Stimulated activated effector memory CD8-positive, alpha-beta T cell treated with anti-CD3 and anti-CD28 coated beads, Interleukin-12 subunit alpha, Interleukin-12 subunit beta, amount 100 ng/mL, for 72 hours (primary cell): ENCODE results near the gene MMP24.
A peak's percentile ranks its signal among the peaks of the same experiment; 100 is the strongest.
"Not testable (repeated sequence)": the region's sequence is repeated elsewhere in the genome, so short reads cannot be mapped to it uniquely, and the experiment has no call there.

Source experiments
- ATAC-seq: fragments of 150-1000 bp; cut with Tn5 transposase; 2 replicates; pipeline ENCODE4 v1.10.0; 2021
- DNase-seq, 2 donors: peaks; one replicate each; pipeline ENCODE4 v3.0.0; 2021 to 2022; ENCODE audit warnings: low spot score in 2 of 2
- H3K27ac Mint-ChIP-seq: one replicate; pipeline ENCODE4 v1.8.0; 2022; ENCODE audit warnings: mild to moderate bottlenecking, mixed read lengths
- H3K36me3 Mint-ChIP-seq: one replicate; pipeline ENCODE4 v1.8.0; 2022; ENCODE audit warnings: mild to moderate bottlenecking, mixed read lengths
- H3K4me1 Mint-ChIP-seq: one replicate; pipeline ENCODE4 v1.8.0; 2022; ENCODE audit warnings: mixed read lengths
- H3K4me3 Mint-ChIP-seq: one replicate; pipeline ENCODE4 v1.8.0; 2022; ENCODE audit warnings: mild to moderate bottlenecking, mixed read lengths
- H3K9me3 Mint-ChIP-seq: one replicate; pipeline ENCODE4 v1.8.0; 2022; ENCODE audit warnings: mixed read lengths

Gene MMP24

DNA sequence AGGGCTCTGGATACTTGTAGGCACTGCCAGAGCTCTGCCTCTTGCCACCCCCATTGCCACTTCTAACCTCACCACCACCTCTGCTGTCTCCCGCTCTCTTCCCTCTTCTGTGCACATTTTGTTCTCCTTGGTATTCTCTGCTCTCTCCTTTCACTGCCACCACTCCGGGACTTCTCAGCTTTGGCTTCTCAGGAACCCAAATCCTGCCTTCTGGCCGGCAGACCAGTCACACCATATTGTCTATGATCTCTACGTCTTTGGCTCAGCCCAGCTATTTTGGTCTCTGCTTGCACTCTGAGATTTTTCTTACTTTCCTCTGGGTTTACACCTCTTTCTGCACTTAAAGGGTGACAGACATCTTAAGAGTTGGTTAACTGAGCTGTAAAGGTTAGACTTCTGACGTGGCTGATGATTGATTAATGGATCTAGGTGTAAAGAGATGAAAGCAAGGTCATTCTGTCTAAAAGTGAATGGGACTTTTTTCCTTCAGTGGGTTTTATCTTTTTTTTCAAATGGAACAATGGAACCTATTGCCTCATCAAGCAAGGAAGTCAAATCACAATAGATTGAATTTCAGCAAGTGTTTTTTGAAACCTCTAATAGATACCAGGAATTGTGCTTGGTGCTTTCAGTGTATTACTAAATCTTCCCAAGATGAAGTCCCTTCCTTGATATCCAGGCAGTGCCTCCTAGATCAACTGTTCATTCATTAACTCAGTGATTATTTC, 13.8 kb downstream of the MMP24 start:
- H3K27ac Mint-ChIP-seq, result no peak overlapping the region
- H3K4me1 Mint-ChIP-seq, result peaks cover 6% of the 10 kb centered on the region
- no peaks in the 10 kb centered on the region for H3K36me3 Mint-ChIP-seq
- DNase-seq, result no peak
- no peak overlapping the region for H3K4me3 Mint-ChIP-seq
- H3K9me3 Mint-ChIP-seq, result no peaks in the 10 kb centered on the region
- ATAC-seq, result no peak

DNA sequence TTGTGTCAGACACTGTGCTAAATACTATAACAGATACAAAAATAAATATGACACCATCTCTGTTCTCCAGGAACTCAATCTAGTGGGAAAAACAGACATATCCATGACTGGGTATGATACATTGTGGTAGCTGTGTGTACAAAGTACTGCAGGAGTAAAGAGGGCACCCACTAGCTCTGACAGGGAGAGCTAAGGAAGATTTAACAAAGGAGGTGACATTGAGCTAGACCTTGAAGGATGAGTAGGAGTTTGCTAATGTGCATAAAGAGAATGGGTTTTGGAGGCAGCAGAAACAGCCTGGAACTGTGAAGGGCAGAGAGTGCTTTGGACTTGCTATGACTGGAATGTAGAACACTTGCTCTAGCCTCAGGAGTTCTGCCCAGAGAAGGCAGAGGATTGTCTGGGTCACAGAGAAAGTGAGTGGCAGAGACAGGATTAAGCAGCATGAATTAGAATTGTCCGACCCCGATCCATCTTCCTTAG, 14.4 kb downstream of the MMP24 start:
- ATAC-seq, result no peak
- no peaks in the 10 kb centered on the region for H3K36me3 Mint-ChIP-seq
- H3K4me3 Mint-ChIP-seq, result no peak overlapping the region
- H3K9me3 Mint-ChIP-seq, result no peaks in the 10 kb centered on the region
- DNase-seq, result no peak
- peaks cover 6% of the 10 kb centered on the region for H3K4me1 Mint-ChIP-seq
- H3K27ac Mint-ChIP-seq, result no peak overlapping the region

DNA sequence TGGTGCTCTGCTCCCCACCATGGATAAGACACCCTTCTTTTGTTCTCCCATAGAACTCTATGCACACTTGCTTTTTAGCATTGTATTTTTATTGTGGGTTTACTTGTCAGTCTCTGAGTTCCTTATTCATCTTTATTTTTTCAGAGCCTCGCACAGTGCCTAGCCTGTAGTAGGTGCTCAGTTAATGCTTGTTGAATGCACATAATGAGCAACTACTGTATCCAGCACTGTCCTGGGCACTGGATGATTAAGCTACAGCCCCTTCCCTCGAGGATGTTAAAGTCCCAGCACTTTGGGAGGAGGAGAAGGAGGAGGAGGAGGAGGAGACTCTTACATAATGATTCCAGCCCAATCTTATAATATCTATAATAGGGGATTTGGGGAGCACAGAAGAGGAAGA, 16.8 kb downstream of the MMP24 start:
- no peak overlapping the region for H3K4me3 Mint-ChIP-seq
- peaks cover 13% of the 10 kb centered on the region for H3K4me1 Mint-ChIP-seq
- DNase-seq, result no peak
- H3K9me3 Mint-ChIP-seq, result no peaks in the 10 kb centered on the region
- no peaks in the 10 kb centered on the region for H3K36me3 Mint-ChIP-seq
- ATAC-seq, result no peak
- H3K27ac Mint-ChIP-seq, result no peak overlapping the region

DNA sequence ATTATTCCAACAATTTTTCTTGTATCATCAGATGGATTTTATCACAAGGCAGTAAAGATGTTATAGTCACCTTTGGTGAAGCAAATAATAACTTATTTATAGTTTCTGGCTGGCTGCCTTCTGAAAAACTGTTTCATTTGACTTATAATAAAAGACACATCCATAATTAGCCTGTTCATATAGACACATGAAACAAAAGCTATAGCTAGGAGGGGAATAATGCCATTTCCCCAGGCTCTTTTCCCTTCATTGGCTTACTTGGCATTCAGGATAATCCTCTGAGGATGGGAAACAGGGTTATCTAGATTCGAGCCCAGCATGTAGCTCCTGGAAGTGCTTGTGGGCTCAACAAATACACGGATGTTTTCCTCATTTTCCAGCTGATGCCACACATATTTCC, 17.5 kb downstream of the MMP24 start:
- Mint-ChIP-seq H3K9me3 (no peaks in the 10 kb centered on the region), H3K4me3 (no peak overlapping the region), H3K36me3 (no peaks in the 10 kb centered on the region), H3K4me1 (peaks cover 13% of the 10 kb centered on the region), H3K27ac (no peak overlapping the region)
- ATAC-seq, result no peak
- no peak for DNase-seq

DNA sequence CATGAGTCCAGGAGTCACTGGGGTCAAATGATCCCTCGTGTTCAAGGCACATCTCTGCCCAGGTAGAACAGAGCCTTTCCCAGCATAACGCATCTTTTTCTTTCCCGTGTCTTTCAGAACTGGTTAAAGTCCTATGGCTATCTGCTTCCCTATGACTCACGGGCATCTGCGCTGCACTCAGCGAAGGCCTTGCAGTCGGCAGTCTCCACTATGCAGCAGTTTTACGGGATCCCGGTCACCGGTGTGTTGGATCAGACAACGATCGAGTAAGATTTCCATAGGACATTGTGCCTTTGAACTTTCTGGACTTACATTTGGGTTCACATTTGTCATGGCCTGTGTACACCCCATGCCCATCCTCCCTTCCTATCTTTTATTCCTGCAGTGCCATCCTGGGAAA, 20.2 kb downstream of the MMP24 start:
- Mint-ChIP-seq H3K4me1 (peaks cover 24% of the 10 kb centered on the region), H3K9me3 (no peaks in the 10 kb centered on the region), H3K27ac (no peak overlapping the region), H3K36me3 (peaks cover 1% of the 10 kb centered on the region), H3K4me3 (no peak overlapping the region)
- ATAC-seq, result no peak
- no peak for DNase-seq

DNA sequence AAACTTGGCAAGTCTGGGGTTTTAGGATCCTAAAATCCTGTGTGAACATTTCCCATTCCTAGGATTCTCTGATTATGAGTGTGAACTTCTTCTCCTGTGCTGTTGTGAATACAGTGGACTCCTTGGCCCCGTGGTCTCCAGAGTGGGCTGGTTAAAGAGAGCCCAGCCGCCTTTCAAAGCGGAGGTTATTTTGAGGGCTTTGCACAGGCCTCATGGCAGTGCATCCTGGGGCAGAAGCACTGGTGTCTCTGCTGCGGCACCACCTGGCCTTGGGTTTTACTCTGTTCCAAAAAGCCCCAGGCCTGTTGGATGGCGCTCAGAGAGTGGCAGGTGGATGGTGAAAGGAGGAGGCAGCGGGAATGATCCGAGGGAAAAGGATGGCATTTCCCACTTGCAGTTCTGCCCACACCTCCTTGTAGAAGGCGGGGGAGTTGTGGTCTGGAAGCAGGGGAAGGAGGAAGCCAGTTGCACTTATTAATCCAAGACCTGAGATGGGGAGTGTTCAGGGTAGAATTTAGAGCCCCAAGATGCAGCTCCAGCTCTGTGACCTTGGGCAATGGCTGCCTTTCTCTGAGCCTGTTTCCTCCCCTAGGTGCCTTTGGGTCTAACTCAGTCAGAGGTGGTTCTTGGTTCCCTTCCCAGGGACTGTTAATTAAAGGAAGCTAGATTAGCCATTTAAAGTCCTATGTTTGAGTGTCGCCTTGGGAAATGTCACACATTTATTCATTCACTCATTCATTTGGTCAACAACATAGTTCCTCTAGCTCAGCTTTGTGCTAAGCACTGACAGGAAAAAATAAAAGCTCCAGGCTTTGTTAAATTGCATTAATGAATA, 22.4 kb downstream of the MMP24 start:
- Mint-ChIP-seq H3K4me1 (peaks cover 34% of the 10 kb centered on the region), H3K27ac (no peak overlapping the region), H3K9me3 (no peaks in the 10 kb centered on the region), H3K36me3 (peaks cover 9% of the 10 kb centered on the region), H3K4me3 (no peak overlapping the region)
- DNase-seq (no peak), ATAC-seq (no peak)

DNA sequence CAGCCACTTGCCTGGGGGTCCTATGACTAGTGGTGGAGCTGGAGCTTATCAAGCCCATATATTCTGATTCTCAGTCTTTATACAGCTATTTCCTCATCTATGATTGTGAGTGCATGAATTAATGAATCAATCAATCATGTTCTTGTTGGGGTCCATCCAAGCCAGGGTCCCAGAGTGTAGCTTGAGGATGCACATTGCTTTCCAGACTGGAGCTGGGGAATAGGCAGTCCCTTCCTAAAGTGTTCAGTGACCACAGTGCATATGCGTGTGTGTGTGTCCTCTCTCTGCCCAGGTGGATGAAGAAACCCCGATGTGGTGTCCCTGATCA, 25.1 kb downstream of the MMP24 start:
- Mint-ChIP-seq H3K4me3 (peak overlapping the region; percentile 57), H3K9me3 (no peaks in the 10 kb centered on the region), H3K4me1 (peaks cover 41% of the 10 kb centered on the region)

DNA sequence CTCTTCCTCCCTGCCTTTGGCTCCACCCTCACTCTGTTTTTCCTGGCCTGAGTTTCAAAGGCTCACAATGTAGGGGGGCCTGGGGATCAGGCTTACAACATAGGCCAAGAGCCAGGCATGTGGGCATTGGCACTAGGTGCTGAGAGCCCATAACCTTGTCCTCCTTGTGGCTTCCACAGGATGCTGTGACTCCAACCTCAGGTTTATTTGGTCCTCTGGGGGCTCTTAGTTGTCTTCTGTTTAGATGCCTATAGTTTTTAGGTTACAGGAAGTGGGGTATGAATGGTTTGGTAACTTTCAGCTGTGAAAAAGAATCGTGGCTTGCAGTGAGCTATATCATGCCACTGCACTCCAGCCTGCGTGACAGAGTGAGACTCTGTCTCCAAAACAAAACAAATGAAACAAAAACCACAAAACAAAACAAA, 25.6 kb downstream of the MMP24 start:
- DNase-seq (peak; percentile 22 to 79), ATAC-seq (peak; percentile 96)
- H3K4me1 Mint-ChIP-seq, result peaks cover 41% of the 10 kb centered on the region
- peak overlapping the region; percentile 57 for H3K4me3 Mint-ChIP-seq
- peaks cover 9% of the 10 kb centered on the region for H3K36me3 Mint-ChIP-seq
- no peaks in the 10 kb centered on the region for H3K9me3 Mint-ChIP-seq
- H3K27ac Mint-ChIP-seq, result peak overlapping the region; percentile 99

More for the DNA sequence above, 25.1 kb downstream of the MMP24 start:
- H3K36me3 Mint-ChIP-seq, result peaks cover 9% of the 10 kb centered on the region
- ATAC-seq (no peak), DNase-seq (no peak)
- peak overlapping the region; percentile 99 for H3K27ac Mint-ChIP-seq

DNA sequence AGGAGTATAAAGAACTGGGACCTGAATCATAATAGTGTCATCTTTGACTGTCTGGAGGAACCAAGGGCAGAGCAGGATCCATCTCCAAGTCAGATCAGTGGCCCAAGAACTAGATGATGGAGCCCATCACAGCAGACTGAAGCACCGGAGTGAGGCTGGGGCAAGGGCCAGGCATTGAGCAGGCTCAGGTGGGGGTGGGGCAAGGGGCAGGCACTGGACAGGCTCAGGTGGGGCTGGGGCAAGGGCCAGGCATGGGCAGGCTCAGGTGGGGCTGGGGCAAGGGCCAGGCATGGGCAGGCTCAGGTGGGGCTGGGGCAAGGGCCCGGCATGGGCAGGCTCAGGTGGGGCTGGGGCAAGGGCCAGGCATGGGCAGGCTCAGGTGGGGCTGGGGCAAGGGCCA, 26.1 kb downstream of the MMP24 start:
- H3K27ac Mint-ChIP-seq, result peak overlapping the region; percentile 99
- peak overlapping the region; percentile 57 for H3K4me3 Mint-ChIP-seq
- DNase-seq, H3K9me3 Mint-ChIP-seq, H3K36me3 Mint-ChIP-seq: not testable (repeated sequence)
- ATAC-seq, result peak; percentile 41
- H3K4me1 Mint-ChIP-seq, result peaks cover 38% of the 10 kb centered on the region

DNA sequence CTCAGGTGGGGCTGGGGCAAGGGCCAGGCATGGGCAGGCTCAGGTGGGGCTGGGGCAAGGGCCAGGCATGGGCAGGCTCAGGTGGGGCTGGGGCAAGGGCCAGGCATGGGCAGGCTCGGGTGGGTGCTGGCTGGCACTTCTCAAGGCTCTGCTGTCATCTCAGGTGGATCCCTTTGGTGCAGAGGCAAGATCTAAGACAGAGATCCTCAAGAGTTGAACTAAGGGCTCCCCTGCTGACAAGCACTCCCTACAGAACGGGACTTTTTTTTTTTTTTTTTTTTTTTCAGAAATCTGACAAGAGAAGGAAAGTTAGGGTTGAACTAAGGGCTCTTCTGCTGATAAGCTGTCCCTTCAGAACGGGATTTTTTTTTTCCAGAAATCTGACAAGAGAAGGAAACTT, 26.5 kb downstream of the MMP24 start:
- DNase-seq, result no peak
- ATAC-seq, result no peak
- H3K4me1 Mint-ChIP-seq, result peaks cover 33% of the 10 kb centered on the region
- H3K9me3 Mint-ChIP-seq, result no peaks in the 10 kb centered on the region
- H3K36me3 Mint-ChIP-seq, result peaks cover 9% of the 10 kb centered on the region
- peak overlapping the region; percentile 99 for H3K27ac Mint-ChIP-seq
- no peak overlapping the region for H3K4me3 Mint-ChIP-seq

DNA sequence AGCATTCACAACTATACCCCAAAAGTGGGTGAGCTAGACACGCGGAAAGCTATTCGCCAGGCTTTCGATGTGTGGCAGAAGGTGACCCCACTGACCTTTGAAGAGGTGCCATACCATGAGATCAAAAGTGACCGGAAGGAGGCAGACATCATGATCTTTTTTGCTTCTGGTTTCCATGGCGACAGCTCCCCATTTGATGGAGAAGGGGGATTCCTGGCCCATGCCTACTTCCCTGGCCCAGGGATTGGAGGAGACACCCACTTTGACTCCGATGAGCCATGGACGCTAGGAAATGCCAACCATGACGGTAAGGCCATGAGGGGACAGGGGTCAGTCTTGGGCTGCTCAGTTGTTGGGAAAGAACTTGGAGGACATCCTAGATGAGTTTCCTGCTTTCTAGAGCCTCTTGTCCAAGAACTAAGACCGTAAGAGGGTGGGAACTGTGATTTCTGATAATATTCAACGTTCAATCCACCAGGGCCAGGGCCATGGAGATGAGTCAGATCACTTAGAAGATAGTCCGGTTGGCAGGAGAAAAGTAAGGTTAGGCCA, 28.0 kb downstream of the MMP24 start:
- no peaks in the 10 kb centered on the region for H3K9me3 Mint-ChIP-seq
- peaks cover 9% of the 10 kb centered on the region for H3K36me3 Mint-ChIP-seq
- H3K4me1 Mint-ChIP-seq, result peaks cover 33% of the 10 kb centered on the region
- no peak for ATAC-seq
- H3K27ac Mint-ChIP-seq, result peak overlapping the region; percentile 74
- no peak for DNase-seq
- no peak overlapping the region for H3K4me3 Mint-ChIP-seq

DNA sequence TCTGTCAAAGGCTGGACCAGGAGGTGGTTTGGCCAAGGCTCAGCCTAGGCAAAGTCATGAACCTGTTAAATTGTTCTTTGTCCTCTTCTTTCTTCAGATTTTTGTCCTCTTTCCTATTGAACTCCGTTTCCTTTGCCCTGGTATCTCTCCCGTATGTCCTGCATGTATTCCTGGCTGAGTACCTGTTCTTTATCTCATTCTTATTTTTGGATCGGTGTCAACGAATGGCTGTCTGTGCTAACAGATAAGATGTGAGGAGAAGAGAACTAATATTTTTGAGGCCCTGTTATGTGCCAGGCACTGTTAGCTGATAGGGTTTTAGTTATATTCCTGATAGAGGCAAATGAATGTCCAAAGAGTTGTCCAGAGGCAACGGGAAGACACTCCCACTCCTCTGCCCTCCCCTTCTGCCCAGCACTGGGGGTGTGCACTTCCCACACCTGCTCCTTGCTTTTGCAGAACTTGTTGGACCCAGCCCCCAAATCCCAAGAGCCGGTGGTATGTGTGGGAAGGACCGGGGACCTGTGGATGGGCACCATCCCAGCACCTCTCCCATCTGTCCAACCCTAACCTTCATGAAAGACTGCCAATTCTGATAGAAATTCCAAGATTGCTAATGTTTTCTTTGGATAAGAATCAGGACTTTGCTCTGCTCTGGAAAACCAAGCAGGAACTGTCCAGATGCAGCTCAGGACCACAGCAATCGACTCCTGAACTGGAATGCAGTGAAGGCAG, 30.9 kb downstream of the MMP24 start:
- peaks cover 2% of the 10 kb centered on the region for H3K36me3 Mint-ChIP-seq
- DNase-seq, result no peak
- H3K4me3 Mint-ChIP-seq, result no peak overlapping the region
- H3K9me3 Mint-ChIP-seq, result no peaks in the 10 kb centered on the region
- no peak for ATAC-seq
- H3K4me1 Mint-ChIP-seq, result peaks cover 10% of the 10 kb centered on the region
- H3K27ac Mint-ChIP-seq, result no peak overlapping the region

DNA sequence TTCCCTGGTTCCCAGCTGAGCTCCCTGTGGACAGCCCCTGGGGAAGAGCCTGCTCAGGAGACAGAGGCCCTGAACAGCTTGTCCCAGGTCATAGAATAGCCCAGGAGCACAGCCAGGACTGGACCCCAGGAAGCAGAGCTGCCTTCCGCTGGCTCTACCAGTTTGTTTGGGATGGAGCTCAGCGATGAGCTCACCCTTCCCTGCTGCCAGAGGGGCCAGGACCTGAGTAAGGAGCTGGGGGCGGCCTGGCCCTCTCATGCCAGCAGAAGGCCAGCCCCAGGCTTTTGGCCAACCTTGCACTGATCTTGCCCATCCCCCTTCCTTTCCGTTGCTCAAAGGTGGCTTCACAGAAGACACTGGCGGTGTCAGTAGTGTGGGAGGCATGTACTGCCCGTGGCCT, 33.9 kb downstream of the MMP24 start:
- no peaks in the 10 kb centered on the region for H3K9me3 Mint-ChIP-seq
- no peak overlapping the region for H3K27ac Mint-ChIP-seq
- DNase-seq, result no peak
- peaks cover 11% of the 10 kb centered on the region for H3K36me3 Mint-ChIP-seq
- no peak for ATAC-seq
- peaks cover 11% of the 10 kb centered on the region for H3K4me1 Mint-ChIP-seq
- no peak overlapping the region for H3K4me3 Mint-ChIP-seq

DNA sequence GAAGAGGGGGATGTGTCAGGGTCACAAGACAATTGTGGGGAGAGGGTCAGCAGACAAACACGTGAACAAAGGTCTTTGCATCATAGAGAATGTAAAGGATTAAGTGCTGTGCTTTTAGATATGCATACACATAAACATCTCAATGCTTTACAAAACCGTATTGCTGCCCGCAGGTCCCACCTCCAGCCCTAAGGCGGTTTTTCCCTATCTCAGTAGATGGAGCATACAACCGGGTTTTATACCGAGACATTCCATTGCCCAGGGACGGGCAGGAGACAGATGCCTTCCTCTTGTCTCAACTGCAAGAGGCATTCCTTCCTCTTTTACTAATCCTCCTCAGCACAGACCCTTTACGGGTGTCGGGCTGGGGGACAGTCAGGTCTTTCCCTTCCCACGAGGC, 35.8 kb downstream of the MMP24 start:
- DNase-seq, H3K9me3 Mint-ChIP-seq, H3K4me3 Mint-ChIP-seq, ATAC-seq, H3K27ac Mint-ChIP-seq: not testable (repeated sequence)
- Mint-ChIP-seq H3K4me1 (peaks cover 12% of the 10 kb centered on the region), H3K36me3 (peaks cover 27% of the 10 kb centered on the region)
